LNCaP clone FGC (cell line): ENCODE results near the gene MAP4K4.
A peak's percentile ranks its signal among the peaks of the same experiment; 100 is the strongest.

ENCODE experiments used
- DNase-seq: peaks from one replicate; pipeline ENCODE4 v3.0.0-alpha.2; 2011; ENCODE audit warnings: low read depth
- H3K4me3 ChIP-seq: 2 replicates; pipeline ENCODE4 v1.5.1; 2011; ENCODE audit warnings: mild to moderate bottlenecking, low read depth, low read length, control low read depth
- TF ChIP-seq, protein P1 (sequence below): IDR thresholded peaks from 2 replicates; pipeline ENCODE4 v1.5.1; 2012; ENCODE audit warnings: mild to moderate bottlenecking; ENCODE audit not compliant: control insufficient read depth, insufficient read depth; ENCODE audit errors: extremely low read depth

Gene MAP4K4

DNA sequence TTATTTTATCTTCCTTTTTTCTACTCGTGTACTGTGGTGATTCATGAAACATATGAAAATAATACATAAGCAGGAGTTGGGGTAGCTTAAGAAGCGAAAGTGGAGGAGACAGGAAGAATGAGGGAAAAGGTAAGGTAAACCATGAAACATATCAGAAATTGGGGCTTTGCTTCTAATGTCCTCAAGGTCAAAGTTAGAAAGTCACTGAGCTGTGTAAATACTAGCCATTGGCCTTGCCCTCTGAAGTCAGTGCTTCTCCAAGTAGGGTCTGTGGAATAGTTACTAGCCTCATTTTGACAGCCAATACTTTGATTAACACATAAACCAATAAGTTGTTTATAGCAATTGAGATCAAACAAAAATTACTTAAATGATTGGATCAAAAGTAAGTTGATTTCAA, 117.2 kb downstream of the MAP4K4 start:
- no peak for DNase-seq
- TF ChIP-seq, protein P1, sequence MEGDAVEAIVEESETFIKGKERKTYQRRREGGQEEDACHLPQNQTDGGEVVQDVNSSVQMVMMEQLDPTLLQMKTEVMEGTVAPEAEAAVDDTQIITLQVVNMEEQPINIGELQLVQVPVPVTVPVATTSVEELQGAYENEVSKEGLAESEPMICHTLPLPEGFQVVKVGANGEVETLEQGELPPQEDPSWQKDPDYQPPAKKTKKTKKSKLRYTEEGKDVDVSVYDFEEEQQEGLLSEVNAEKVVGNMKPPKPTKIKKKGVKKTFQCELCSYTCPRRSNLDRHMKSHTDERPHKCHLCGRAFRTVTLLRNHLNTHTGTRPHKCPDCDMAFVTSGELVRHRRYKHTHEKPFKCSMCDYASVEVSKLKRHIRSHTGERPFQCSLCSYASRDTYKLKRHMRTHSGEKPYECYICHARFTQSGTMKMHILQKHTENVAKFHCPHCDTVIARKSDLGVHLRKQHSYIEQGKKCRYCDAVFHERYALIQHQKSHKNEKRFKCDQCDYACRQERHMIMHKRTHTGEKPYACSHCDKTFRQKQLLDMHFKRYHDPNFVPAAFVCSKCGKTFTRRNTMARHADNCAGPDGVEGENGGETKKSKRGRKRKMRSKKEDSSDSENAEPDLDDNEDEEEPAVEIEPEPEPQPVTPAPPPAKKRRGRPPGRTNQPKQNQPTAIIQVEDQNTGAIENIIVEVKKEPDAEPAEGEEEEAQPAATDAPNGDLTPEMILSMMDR, result no peak

DNA sequence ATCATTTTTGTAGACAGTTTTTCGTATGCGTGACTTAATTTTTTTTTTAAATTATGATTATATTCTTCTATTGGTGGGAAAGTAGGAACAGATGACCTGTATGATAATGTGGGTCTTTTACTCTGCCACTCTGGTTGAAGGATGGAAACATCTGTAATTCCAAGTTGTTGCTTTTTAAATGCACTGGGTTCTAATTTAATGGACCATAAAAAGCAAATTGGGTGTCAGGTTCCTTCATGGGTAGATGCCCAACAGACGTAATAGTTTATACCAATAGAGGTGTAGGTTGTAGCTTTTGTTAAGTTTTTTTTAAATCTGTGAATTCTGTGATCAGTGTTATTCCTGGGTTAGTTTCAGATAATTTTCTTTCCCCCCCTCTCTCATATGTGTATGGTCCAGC, 117.6 kb downstream of the MAP4K4 start:
- no peak overlapping the region for H3K4me3 ChIP-seq
- TF ChIP-seq, protein P1, result no peak
- DNase-seq, result no peak

More for the DNA sequence above, 117.2 kb downstream of the MAP4K4 start:
- H3K4me3 ChIP-seq, result no peak overlapping the region

DNA sequence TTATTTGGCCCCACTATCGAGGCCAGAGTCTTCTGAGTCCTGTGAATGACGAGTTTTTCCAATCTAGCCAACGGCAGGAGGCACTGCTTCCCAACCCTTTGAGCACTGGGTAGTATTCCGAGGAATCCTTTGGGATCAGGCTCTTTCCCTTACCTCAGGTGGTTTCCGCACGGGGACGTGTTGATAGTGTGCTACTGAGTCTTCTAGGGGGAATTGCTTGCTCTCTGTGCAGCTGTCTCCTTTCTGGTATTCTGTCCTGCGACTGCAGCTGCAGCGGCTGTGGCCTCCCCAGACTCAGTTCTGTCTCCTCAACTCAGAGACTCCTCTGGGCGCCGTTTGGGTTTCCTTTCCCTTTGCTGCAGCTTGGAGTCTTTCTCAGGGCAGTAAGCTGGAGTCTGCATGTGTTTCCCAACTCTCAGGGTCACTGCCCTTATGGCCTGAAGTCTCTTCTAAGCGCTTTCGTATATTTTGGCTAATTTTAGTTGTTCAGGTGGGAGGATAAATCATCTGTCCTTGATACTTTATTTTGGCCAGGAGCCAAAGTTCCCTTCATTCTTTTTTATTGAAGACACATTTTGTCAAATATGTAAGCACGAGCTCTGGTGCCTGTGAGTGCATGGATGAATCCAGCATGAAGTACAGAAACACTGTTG, 118.4 kb downstream of the MAP4K4 start:
- TF ChIP-seq, protein P1, result no peak
- peak; percentile 63 for DNase-seq

DNA sequence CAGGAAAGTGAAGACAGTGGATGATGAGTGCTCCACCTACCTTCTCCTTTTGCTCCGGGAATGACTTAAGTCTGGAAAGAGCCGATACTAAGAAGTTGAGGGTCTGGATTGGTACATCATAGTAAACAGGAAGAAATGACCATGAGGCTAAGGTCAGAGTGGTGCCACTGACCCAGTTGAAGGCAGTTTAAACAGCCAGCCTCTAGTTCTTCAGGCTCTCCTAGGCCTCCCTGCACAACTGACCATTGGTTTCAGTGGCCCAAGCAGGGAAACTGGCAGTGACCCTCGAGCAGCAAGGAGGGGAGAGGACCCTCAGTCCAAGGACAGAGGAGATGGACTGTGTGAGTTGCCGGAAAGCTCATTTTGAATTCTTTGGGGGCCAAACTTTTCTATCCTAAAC, 119.1 kb downstream of the MAP4K4 start:
- DNase-seq, result no peak
- TF ChIP-seq, protein P1, result no peak
- H3K4me3 ChIP-seq, result no peak overlapping the region

More for the DNA sequence above, 118.4 kb downstream of the MAP4K4 start:
- no peak overlapping the region for H3K4me3 ChIP-seq

DNA sequence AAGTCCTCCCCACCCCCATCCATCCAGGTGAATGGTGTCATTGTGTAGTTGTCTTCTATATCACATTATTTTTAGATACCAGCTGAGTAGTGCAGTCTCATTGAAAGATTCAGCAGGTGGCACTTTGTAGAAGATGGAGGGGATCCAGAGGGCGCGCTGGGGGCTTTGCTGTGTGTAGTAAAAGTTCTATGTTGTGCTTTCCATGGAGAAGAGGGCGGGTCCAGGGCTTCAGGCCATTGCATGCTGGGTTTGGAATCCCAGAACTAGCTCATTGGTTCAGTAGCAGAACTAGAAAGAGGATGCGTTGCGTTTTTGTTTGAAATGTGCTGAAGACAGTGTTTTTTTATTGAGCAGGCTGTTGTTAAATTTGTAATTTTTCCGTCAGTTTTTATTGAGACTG, 120.0 kb downstream of the MAP4K4 start:
- no peak overlapping the region for H3K4me3 ChIP-seq
- DNase-seq, result no peak
- TF ChIP-seq, protein P1, result no peak

DNA sequence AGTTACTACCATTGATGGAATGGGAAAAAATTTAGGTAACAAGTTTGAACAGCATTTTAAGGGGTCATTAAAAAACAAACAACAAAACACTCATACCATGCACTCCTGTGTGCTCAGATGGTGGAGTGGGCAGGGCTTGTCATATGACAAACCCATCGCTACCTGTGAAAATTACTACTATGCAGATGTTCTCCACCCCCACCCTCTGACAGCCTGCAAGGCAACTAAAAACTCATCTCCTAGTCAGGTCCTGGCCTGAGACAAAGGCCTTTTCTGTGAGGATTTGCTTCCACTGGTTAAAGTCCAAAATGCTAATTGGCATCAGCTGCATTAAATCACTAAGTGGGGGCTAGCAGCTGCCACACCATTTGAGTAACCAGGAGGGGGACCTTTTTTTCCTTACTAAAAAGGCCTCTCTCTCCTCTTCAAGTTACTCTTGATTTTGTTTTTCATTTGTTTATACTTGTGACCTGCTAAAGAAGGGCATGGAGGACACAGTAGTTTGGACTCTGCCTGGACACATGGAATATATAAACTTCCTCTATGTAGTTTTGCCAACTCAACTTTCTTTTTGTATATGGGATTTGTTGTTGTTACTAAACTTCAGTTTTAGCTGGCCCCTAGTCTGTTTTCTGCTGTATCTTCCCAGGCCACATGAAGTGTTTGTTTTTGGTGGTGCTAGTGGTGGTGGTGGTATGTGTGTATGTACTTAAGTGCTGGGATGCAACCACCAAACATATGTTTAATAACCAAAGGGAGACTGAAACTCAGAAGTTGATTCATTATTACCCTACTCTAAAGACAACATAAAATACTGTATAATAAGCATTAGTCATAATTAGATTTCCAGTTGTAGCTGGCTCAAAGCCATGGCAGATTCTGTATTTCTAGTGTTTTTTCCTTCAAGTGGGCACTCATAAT, 121.3 kb downstream of the MAP4K4 start:
- TF ChIP-seq, protein P1, result no peak
- no peak overlapping the region for H3K4me3 ChIP-seq
- no peak for DNase-seq
